ENCODE measurements around the gene ACER2.
"Not testable (repeated sequence)": the region's sequence is repeated elsewhere in the genome, so short reads cannot be mapped to it uniquely, and the experiment has no call there.

DNA sequence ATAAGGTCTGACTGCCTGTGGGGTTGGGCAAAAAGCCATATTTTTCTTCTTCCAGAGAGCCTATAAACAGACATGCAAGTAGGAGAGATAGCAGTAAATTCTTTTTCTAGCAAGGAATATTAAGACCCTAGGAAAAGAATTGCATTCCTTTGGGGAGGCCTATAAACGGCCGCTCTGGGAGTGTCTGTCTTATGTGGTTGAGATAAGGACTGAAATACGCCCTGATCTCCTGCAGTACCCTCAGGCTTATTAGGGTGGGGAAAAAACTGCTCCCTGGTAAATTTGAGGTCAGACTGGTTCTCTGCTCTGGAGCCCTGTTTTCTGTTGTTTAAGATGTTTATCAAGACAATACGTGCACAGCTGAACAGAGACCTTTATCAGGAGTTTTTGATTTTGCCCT lies 5.6 kb upstream of the ACER2 start:
- TF ChIP-seq, protein P1, sequence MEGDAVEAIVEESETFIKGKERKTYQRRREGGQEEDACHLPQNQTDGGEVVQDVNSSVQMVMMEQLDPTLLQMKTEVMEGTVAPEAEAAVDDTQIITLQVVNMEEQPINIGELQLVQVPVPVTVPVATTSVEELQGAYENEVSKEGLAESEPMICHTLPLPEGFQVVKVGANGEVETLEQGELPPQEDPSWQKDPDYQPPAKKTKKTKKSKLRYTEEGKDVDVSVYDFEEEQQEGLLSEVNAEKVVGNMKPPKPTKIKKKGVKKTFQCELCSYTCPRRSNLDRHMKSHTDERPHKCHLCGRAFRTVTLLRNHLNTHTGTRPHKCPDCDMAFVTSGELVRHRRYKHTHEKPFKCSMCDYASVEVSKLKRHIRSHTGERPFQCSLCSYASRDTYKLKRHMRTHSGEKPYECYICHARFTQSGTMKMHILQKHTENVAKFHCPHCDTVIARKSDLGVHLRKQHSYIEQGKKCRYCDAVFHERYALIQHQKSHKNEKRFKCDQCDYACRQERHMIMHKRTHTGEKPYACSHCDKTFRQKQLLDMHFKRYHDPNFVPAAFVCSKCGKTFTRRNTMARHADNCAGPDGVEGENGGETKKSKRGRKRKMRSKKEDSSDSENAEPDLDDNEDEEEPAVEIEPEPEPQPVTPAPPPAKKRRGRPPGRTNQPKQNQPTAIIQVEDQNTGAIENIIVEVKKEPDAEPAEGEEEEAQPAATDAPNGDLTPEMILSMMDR (IDR thresholded peaks at IDR 0.05): not testable (repeated sequence)
- TF ChIP-seq POLR2A (IDR thresholded peaks at IDR 0.05): not testable (repeated sequence)

Data from Peyer's patch (tissue), 4 donors.